RWPE1 (cell line): Measurements from ENCODE around the gene TPX2.

Experiments used
- CTCF ChIA-PET: fragments of 350-600 bp; sonication (Branson Sonifier 250); formaldehyde crosslinking; extraction: SDS; loops from one replicate; lab custom pipeline; 2021; lab: Yijun Ruan, JAX
- POLR2A ChIA-PET: fragments of 400-600 bp; formaldehyde crosslinking; extraction: SDS; loops from one replicate; lab custom pipeline; 2020; ENCODE audit warnings: antibody characterized with exemption; ENCODE audit not compliant: low non-redundant PET; lab: Yijun Ruan, JAX
- DNase-seq: peaks from one replicate; pipeline ENCODE4 v3.0.0; 2012; ENCODE audit warnings: low spot score
- H3K27ac ChIP-seq: fragments of 450-650 bp; 2 replicates; pipeline ENCODE4 v1.5.1; 2017
- TF ChIP-seq, protein P1 (sequence below): fragments of 450-650 bp; conservative IDR thresholded peaks from 2 replicates; pipeline ENCODE4 v1.5.1; 2017; ENCODE audit warnings: low read depth, mild to moderate bottlenecking

The TPX2 gene

DNA sequence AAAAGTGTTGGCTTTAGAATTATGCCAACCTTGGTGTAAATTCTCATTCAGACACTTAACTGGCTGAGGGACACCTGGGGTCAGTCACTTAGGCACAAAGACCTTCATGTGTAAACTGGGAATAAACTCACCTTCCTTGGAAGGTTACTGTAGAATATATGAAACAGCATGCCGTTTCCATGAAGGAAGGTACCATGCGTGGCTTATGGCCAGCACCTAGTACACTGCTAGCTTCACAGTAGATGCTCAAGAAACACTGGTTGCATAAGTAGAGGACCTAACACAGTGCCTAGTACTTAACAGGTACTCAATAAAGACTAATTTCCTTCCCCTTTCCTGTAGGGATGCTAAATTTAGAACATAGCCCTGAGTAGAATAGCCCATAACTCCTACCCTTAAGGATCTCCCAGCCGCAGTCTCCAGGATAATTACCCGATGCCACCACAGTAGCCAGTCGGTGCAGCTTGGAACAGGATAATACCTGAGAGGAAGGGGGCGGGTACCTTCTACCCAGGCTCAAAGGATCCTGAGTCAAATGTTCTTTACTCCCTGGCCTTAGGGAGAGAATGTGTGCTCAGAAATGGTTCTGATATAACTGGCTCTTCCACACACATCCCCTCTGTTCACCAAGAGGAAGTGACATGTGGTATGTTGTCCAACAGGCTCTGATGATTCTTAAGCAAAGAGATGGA is 20.0 kb upstream of the TPX2 start:
- ChIA-PET CTCF (interaction anchor here (1.1 to 7.0 kb wide), 5 partner anchors 20 to 216 kb away, joined by 3 to 163 read pairs (median 5); no protein-coding TSS in a partner anchor), POLR2A (interaction anchor here (0.6 to 2.7 kb wide), 5 partner anchors 20 to 1139 kb away, joined by 3 to 12 read pairs (median 4); partner anchors contain the start of gene ID1)
- peak overlapping the region; percentile 99 for H3K27ac ChIP-seq
- DNase-seq: no peak
- TF ChIP-seq, protein P1, sequence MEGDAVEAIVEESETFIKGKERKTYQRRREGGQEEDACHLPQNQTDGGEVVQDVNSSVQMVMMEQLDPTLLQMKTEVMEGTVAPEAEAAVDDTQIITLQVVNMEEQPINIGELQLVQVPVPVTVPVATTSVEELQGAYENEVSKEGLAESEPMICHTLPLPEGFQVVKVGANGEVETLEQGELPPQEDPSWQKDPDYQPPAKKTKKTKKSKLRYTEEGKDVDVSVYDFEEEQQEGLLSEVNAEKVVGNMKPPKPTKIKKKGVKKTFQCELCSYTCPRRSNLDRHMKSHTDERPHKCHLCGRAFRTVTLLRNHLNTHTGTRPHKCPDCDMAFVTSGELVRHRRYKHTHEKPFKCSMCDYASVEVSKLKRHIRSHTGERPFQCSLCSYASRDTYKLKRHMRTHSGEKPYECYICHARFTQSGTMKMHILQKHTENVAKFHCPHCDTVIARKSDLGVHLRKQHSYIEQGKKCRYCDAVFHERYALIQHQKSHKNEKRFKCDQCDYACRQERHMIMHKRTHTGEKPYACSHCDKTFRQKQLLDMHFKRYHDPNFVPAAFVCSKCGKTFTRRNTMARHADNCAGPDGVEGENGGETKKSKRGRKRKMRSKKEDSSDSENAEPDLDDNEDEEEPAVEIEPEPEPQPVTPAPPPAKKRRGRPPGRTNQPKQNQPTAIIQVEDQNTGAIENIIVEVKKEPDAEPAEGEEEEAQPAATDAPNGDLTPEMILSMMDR: no peak

DNA sequence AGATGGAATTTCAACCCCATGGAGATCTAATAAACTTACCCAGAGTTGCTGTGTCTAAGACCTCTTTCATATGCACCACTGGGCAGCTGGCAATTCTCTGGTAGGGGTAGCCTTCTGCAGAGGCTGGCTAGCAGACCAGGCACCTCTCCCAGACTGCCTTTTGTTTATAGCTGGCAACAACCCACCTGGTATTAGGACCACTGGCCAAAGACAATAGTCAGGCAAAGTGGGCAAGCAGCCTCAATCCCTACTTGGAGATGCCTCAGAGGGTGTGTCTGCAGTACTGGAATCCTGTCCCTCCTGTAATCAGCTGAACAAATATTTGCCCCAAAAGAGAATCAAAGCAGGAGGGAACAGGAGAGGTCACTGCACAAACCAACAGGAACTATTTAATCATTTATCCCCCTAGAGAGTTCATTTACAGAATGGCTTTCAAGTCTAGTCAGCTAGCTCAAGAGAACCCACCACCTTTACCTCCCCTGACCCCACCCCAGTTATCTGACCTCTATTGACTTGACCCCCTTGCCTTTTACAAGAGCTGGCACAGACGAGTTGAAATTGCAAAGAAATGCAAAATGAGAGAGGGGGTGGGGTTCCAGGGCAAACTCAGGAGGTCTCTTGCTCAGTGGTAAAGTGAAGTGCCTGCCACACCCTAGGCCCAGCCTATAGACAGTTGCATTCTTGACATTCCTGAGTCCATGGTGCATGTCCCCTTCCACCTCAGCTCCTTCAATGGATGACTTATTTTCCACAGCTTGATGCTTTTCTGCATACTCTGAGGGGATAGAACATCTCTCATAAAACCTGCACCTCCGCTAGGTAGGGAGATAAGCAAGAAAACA is 19.2 kb upstream of the TPX2 start:
- ChIA-PET POLR2A (interaction anchor here (1.2 to 2.7 kb wide), 5 partner anchors 8 to 115 kb away, joined by 3 to 12 read pairs (median 4); partner anchors contain the start of gene ID1), CTCF (interaction anchor here (0.6 to 7.0 kb wide), 12 partner anchors 13 to 217 kb away, joined by 3 to 163 read pairs (median 3); no protein-coding TSS in a partner anchor)
- TF ChIP-seq, protein P1: no peak
- DNase-seq: peak; percentile 79
- peak overlapping the region; percentile 99 for H3K27ac ChIP-seq

DNA sequence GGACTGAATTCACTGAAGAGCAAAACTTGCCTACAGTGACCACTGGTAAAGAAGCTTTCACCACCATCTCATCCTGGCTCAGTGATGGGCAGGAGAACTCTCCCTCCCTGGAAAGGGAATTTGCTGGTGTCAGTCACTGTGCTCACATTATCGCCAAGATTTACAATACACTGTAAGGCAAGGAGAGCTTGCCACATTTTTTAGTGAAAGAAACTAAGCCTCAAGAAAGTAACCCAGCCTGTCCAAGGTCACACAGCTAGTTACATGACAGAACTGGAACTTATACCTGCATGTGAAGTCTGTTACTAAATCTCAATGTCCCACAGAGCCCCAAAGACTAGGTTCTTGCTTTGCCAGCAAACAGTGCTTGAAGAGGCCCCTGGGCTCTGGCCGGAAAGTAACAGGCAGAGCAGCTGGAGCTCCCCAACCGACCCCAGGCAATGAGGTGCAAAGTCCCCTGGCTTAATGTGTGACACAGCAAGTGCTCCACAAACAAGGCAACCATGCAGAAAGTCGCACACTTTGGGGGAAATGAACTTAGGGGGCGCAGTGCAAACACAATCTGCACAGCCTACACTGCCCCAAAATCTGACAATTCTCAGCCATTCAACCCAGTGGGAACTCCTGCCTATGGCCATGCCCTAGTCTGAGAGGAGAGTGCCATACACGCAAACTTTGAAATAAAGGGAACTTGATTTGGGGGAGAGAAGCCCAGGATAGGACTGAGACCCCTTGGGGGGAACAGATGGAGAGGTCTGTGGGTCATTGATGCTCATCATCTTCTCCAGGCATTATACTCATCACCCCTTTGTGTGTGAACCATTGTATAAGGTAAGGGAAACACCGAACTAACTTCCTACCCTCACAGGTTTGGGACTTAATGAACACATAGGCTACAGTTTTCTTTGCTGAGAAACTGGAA is 18.3 kb upstream of the TPX2 start:
- TF ChIP-seq, protein P1: no peak
- CTCF ChIA-PET: interaction anchor here (0.6 to 7.0 kb wide), 10 partner anchors 14 to 108 kb away, joined by 3 to 163 read pairs (median 3); no protein-coding TSS in a partner anchor
- POLR2A ChIA-PET: interaction anchor here (0.7 to 2.7 kb wide), 6 partner anchors 9 to 59 kb away, joined by 3 to 12 read pairs (median 4); no protein-coding TSS in a partner anchor
- H3K27ac ChIP-seq: peak overlapping the region; percentile 99
- no peak for DNase-seq

DNA sequence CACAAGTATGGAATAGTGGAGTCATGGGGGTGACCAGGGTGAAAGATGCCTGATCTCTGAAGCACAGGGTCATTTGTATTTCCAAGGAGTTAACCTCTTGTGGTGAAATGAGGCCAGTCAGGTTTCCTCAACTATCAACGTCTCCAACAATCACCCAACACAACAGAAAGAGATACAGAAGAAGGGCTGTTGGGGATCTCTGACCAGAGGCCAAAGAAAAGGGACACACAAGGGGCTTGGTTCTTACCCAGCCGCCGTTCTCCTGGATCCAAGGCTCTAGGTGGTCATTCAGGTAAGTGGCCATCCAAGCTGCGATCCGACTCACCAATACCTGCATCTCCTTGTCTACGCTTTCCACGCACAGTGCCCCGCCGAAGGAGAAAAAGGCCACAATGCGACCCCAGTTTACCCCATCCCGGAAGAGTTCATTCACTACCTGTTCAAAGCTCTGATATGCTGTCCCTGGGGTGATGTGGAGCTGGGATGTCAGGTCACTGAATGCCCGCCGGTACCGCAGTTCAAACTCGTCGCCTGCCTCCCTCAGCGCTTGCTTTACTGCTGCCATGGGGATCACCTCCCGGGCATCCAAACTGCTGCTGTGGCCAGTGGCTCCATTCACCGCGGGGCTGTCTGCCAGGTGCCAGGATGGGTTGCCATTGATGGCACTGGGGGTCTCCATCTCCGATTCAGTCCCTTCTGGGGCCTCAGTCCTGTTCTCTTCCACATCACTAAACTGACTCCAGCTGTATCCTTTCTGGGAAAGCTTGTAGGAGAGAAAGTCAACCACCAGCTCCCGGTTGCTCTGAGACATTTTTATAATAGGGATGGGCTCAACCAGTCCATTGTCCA is 17.5 kb upstream of the TPX2 start:
- peak overlapping the region; percentile 99 for H3K27ac ChIP-seq
- TF ChIP-seq, protein P1: no peak
- DNase-seq: no peak
- CTCF ChIA-PET: interaction anchor here (0.6 to 7.0 kb wide), 8 partner anchors 10 to 159 kb away, joined by 3 to 163 read pairs (median 4); no protein-coding TSS in a partner anchor
- POLR2A ChIA-PET: interaction anchor here (0.7 to 1.4 kb wide), 5 partner anchors 10 to 60 kb away, joined by 3 to 5 read pairs (median 4); no protein-coding TSS in a partner anchor
